Thyroid gland (tissue), 4 donors: ENCODE measurements around the gene SFT2D2. TPM values are rescaled to one million over a fixed set of nuclear protein-coding genes. Genes with fewer than 3 reads are reported as not detected.

ENCODE experiments used
- DNase-seq, 2 donors: peaks; one replicate each; pipeline ENCODE4 v3.0.0-alpha.2; 2019
- H3K27ac ChIP-seq, 3 donors: fragments of 200-600 bp; sonication (generic); 1 replicate in 2 of 3; 2 replicates in 1 of 3; pipeline ENCODE4 v1.5.1; 2016 to 2019; ENCODE audit warnings: mild to moderate bottlenecking in 1 of 3, moderate library complexity in 1 of 3
- H3K27me3 ChIP-seq: fragments of 200-600 bp; sonication (generic); one replicate; pipeline ENCODE4 v1.5.1; 2019
- H3K36me3 ChIP-seq, 2 donors: fragments of 200-600 bp; sonication (generic); one replicate each; pipeline ENCODE4 v1.5.1; 2016 to 2019
- H3K4me1 ChIP-seq, 2 donors: fragments of 200-600 bp; sonication (generic); one replicate each; pipeline ENCODE4 v1.5.1; 2017 to 2019
- H3K4me3 ChIP-seq, 3 donors: fragments of 200-600 bp; sonication (generic); replicated peaks in 1 of 3; 1 replicate in 2 of 3; 2 replicates in 1 of 3; pipeline ENCODE4 v1.5.1; 2016; ENCODE audit warnings: mild to moderate bottlenecking in 1 of 3
- H3K9me3 ChIP-seq: fragments of 200-600 bp; sonication (generic); one replicate; pipeline ENCODE4 v1.5.1; 2017
- CTCF ChIP-seq, 6 experiments: fragments of 200-600 bp in 3 of 6; fragments of 450-650 bp in 3 of 6; sonication (generic) in 3 of 6; IDR thresholded peaks; one replicate each; pipeline ENCODE4 v1.5.1; 2016 to 2019; ENCODE audit warnings: antibody characterized with exemption in 6 of 6, mild to moderate bottlenecking in 2 of 6, inconsistent platforms in 1 of 6, moderate library complexity in 1 of 6
- POLR2A ChIP-seq, 2 donors: fragments of 450-650 bp; IDR thresholded peaks; one replicate each; pipeline ENCODE4 v1.6.1; 2017; ENCODE audit warnings: antibody characterized with exemption in 2 of 2, mild to moderate bottlenecking in 2 of 2, moderate library complexity in 1 of 2
- WGBS, 2 donors: methylation state at CpG; one replicate each; pipeline ENCODE4 v1.1.5; 2017; 5-methylcytosine and 5-hydroxymethylcytosine counted together
- intact Hi-C: fragments of 100-400 bp; cut with DNase I; formaldehyde crosslinking; loops from one replicate; pipeline ENCODE4 v1.15.1; 2023
- total RNA-seq, 4 donors: library from RNA; depleted of rRNA; stranded (reverse); fragments of >200 nt; gene quantifications; one replicate each; pipeline ENCODE4 v1.2.3, GENCODE V29; 2016

The SFT2D2 gene
- total RNA-seq, 4 donors from 2014 or later, result 41.2 to 72.3 (median 53.9) TPM

- no peaks in the 10 kb centered on the region for H3K36me3 ChIP-seq
- intact Hi-C loops, result no loop called here
- H3K4me3 ChIP-seq, result no peak overlapping the region
- DNase-seq, result no peak
- no peak overlapping the region for H3K27ac ChIP-seq
- H3K4me1 ChIP-seq, result no peaks in the 10 kb centered on the region
- H3K27me3 ChIP-seq, result no peaks in the 10 kb centered on the region
- no peaks in the 10 kb centered on the region for H3K9me3 ChIP-seq
- WGBS, 2 donors, result 91 to 93% methylated on average over 4 of the region's 4 CpGs
- TF ChIP-seq POLR2A (IDR thresholded peaks at IDR 0.05), result no peak
- TF ChIP-seq CTCF (IDR thresholded peaks at IDR 0.05), result no peak
Measured at GRCh38 chr1:168216171-168216570, 9.6 kb upstream of the SFT2D2 start.

GRCh38 chr1:168217664-168218063 lies 8.1 kb upstream of the SFT2D2 start:
- H3K4me3 ChIP-seq, result no peak overlapping the region
- no peak for DNase-seq
- 86 to 94% methylated on average over 4 of the region's 4 CpGs for WGBS, 2 donors
- H3K27ac ChIP-seq, result no peak overlapping the region
- TF ChIP-seq POLR2A (IDR thresholded peaks at IDR 0.05) (no peak), CTCF (IDR thresholded peaks at IDR 0.05) (no peak)
- H3K36me3 ChIP-seq, result no peaks in the 10 kb centered on the region
- no peaks in the 10 kb centered on the region for H3K27me3 ChIP-seq
- H3K9me3 ChIP-seq, result no peaks in the 10 kb centered on the region
- intact Hi-C loops, result no loop called here
- H3K4me1 ChIP-seq, result no peaks in the 10 kb centered on the region

GRCh38 chr1:168218658-168219057 lies 7.1 kb upstream of the SFT2D2 start:
- H3K36me3 ChIP-seq, result no peaks in the 10 kb centered on the region
- no peak for DNase-seq
- WGBS, 2 donors, result 88 to 93% methylated on average over 4 of the region's 4 CpGs
- H3K27me3 ChIP-seq, result no peaks in the 10 kb centered on the region
- no peak overlapping the region for H3K27ac ChIP-seq
- H3K4me3 ChIP-seq, result no peak overlapping the region
- no peaks in the 10 kb centered on the region for H3K4me1 ChIP-seq
- intact Hi-C loops, result no loop called here
- TF ChIP-seq POLR2A (IDR thresholded peaks at IDR 0.05) (no peak), CTCF (IDR thresholded peaks at IDR 0.05) (no peak)
- H3K9me3 ChIP-seq, result no peaks in the 10 kb centered on the region

- WGBS, 2 donors, result 73% methylated on average over 6 of the region's 6 CpGs
- intact Hi-C loops, result no loop called here
- DNase-seq, result no peak
- Histone ChIP-seq H3K27ac (no peak overlapping the region), H3K4me3 (no peak overlapping the region), H3K4me1 (peaks cover 0 to 7% of the 10 kb centered on the region in 2 donors), H3K27me3 (no peaks in the 10 kb centered on the region), H3K9me3 (no peaks in the 10 kb centered on the region), H3K36me3 (no peaks in the 10 kb centered on the region)
- TF ChIP-seq POLR2A (IDR thresholded peaks at IDR 0.05) (no peak), CTCF (IDR thresholded peaks at IDR 0.05) (no peak)
Measured at GRCh38 chr1:168220470-168220871, 5.3 kb upstream of the SFT2D2 start.

- Histone ChIP-seq H3K27ac (no peak overlapping the region), H3K4me3 (no peak overlapping the region), H3K4me1 (peaks cover 0 to 8% of the 10 kb centered on the region in 2 donors), H3K27me3 (no peaks in the 10 kb centered on the region), H3K9me3 (no peaks in the 10 kb centered on the region), H3K36me3 (no peaks in the 10 kb centered on the region)
- TF ChIP-seq POLR2A (IDR thresholded peaks at IDR 0.05), result no peak
- TF ChIP-seq CTCF (IDR thresholded peaks at IDR 0.05), result no peak
- WGBS, 2 donors, result 84 to 85% methylated on average over 2 of the region's 2 CpGs
- no peak for DNase-seq
- intact Hi-C loops, result no loop called here
Measured at GRCh38 chr1:168221275-168221674, 4.5 kb upstream of the SFT2D2 start.
